ENCODE measurements around the gene PIGU. TPM values are rescaled to one million over a fixed set of nuclear protein-coding genes. Genes with fewer than 3 reads are reported as not detected.
"Not testable (repeated sequence)": the region's sequence is repeated elsewhere in the genome, so short reads cannot be mapped to it uniquely, and the experiment has no call there.

PIGU gene
- total RNA-seq, 4 donors from 2014 or later = 10.2 to 16.8 (median 14.2) TPM

GRCh38 chr20:34527016-34527415, 149.9 kb downstream of the PIGU start:
- no peak for DNase-seq (ENCODE audit: low spot score)
- TF ChIP-seq, protein P1, sequence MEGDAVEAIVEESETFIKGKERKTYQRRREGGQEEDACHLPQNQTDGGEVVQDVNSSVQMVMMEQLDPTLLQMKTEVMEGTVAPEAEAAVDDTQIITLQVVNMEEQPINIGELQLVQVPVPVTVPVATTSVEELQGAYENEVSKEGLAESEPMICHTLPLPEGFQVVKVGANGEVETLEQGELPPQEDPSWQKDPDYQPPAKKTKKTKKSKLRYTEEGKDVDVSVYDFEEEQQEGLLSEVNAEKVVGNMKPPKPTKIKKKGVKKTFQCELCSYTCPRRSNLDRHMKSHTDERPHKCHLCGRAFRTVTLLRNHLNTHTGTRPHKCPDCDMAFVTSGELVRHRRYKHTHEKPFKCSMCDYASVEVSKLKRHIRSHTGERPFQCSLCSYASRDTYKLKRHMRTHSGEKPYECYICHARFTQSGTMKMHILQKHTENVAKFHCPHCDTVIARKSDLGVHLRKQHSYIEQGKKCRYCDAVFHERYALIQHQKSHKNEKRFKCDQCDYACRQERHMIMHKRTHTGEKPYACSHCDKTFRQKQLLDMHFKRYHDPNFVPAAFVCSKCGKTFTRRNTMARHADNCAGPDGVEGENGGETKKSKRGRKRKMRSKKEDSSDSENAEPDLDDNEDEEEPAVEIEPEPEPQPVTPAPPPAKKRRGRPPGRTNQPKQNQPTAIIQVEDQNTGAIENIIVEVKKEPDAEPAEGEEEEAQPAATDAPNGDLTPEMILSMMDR (IDR thresholded peaks at IDR 0.05) = no peak

GRCh38 chr20:34526466-34526865, 150.4 kb downstream of the PIGU start:
- TF ChIP-seq, protein P1 (IDR thresholded peaks at IDR 0.05) = no peak
- DNase-seq (ENCODE audit: low spot score) = no peak
- ATAC-seq (ENCODE audit: low FRiP score) = no peak

More at GRCh38 chr20:34527016-34527415, 149.9 kb downstream of the PIGU start:
- no peak for ATAC-seq (ENCODE audit: low FRiP score)

GRCh38 chr20:34525709-34526416, 151.0 kb downstream of the PIGU start:
- TF ChIP-seq, protein P1 (IDR thresholded peaks at IDR 0.05) = no peak
- DNase-seq (ENCODE audit: low spot score) (peak; percentile 50), ATAC-seq (ENCODE audit: low FRiP score) (peak; percentile 93)

- ATAC-seq (ENCODE audit: low FRiP score) (no peak), DNase-seq (ENCODE audit: low spot score) (no peak)
- TF ChIP-seq, protein P1 (IDR thresholded peaks at IDR 0.05) = no peak
Measured at GRCh38 chr20:34525342-34525708, 151.6 kb downstream of the PIGU start.

- DNase-seq (ENCODE audit: low spot score) (no peak), ATAC-seq (ENCODE audit: low FRiP score) (no peak)
- TF ChIP-seq, protein P1 (IDR thresholded peaks at IDR 0.05) = no peak
Measured at GRCh38 chr20:34524426-34524825, 152.5 kb downstream of the PIGU start.

DNA sequence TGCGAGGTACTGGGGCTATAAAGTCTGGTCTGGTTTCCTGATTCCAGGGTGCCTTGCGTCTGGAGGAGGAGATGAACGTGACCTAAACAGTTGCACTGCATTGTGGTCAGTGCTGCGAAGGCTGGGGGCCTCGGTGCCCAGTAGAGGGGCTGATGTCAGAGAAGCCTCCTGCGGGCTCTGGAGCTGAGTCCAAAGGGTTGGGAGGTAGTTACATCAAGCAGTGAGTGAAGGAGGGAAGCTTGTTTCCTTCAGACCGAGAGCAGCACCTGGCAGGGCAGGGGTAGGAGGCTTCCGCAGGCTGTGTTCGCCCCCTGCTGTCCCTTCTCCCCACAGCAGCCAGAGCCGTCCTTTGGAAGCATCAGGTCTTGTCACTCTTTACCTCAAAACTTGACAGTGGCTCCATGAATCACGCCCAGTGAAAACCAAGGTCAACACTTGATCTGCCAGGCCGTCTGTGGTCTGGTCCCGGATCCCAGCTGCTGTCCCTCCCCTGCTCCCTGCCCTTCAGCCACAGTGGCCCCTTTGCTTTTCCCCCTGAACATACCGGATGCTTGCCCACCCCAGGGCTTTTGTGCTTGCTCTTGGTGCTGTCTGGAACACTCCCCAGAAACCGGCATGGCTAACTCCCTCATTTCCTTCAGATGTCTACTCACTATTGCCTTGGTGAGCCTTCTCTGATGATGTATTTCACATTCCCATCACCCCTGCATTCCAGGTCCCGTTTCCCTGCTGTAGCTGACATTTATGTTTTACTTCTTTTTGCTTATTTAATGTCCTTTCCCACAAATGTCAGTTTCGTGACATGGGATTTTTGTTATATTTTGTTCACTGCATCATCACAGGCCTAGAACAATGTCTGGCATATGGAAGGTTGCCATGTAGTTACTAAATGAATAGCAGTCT, 153.7 kb downstream of the PIGU start:
- DNase-seq (ENCODE audit: low spot score) (no peak), ATAC-seq (ENCODE audit: low FRiP score) (no peak)
- TF ChIP-seq, protein P1 (IDR thresholded peaks at IDR 0.05) = no peak

DNA sequence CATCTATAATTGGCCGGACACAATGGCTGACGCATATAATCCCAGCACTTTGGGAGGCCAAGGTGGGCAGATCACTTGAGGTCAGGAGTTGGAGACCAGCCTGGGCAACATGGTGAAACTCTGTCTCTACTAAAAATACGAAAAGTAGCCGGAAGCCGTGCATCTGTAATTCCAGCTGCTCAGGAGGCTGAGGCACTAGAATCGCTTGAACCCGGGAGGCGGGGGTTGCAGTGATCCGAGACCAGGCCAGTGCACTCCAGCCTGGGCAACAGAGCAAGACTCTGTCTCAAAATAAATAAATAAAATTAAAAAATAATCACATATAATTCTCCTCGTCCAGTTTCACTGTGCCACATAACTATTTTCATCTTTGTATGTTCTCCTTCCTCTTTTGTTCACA, 157.1 kb downstream of the PIGU start:
- ATAC-seq (ENCODE audit: low FRiP score); DNase-seq (ENCODE audit: low spot score): not testable (repeated sequence)

DNA sequence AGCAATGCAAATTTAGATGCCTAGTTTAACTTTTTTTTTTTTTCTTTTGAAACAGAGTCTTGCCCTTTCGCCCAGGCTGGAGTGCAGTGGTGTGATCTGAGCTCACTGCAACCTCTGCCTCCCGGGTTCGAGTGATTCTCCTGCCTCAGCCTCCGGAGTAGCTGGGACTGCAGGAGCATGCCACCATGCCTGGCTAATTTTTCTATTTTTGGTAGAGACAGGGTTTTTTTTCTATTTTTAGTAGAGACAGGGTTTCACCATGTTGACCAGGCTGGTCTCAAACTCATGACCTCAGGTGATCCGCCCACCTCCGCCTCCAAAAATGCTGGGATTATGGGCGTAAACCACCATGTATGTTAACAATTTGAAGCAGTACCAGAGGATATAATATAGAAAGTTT, 158.0 kb downstream of the PIGU start:
- DNase-seq (ENCODE audit: low spot score); ATAC-seq (ENCODE audit: low FRiP score): not testable (repeated sequence)

Measured in omental fat pad (tissue), 4 donors.